HG03196 (cell line): ENCODE data around the gene OR10H3.
"Not testable (repeated sequence)": the region's sequence is repeated elsewhere in the genome, so short reads cannot be mapped to it uniquely, and the experiment has no call there.

Experiments
- ATAC-seq: cut with Tn5 transposase; IDR thresholded peaks from one replicate; pipeline ENCODE4 v1.9.1; 2021; ENCODE audit not compliant: unreplicated experiment

Gene OR10H3

GRCh38 chr19:15776991-15777970 is 39.5 kb downstream of the OR10H3 start:
- no peak for ATAC-seq

GRCh38 chr19:15779756-15780476 is 42.1 kb downstream of the OR10H3 start:
- no peak for ATAC-seq

DNA sequence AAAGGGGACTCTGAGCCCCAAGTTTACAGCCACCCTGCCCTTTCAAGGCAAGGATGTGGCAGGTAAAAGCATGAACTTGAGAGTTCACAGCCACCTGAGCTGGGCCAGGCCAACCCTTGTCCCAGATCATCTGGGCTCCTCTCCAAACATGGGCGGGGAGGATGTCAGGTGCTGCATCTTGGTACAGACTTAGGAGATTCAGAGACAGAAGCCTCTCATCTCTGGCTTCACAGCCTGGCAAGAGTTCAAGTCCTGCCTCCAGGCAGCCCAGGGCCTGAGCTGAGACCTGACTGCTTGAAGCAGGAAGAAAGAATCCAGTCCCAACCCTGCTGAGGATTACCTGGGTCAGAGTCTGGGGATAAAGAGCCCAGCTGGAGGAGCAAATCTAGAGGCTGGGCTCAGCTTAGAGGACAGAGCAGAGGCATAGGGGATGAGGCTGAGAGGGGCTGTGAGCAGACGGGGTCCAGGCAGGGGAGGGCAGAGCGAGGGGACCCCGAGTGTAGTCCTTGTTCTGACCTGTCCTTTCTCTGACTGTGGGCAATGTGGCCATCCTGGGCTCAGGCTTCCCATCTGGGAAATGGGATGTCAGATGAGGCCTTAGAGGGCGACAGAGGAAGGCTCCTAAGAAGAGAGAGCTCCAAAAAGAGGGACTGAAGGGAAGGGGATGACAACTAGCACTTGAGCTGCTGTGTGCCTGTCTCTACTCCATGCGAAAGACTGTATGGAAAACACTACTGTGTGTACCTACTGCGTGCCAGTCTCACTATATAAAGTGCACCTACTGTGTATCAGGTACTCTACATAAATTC is 43.0 kb downstream of the OR10H3 start:
- no peak for ATAC-seq

- ATAC-seq = no peak
These were observed 43.9 kb downstream of the OR10H3 start for GRCh38 chr19:15781661-15782060.

- ATAC-seq = no peak
These were observed 44.4 kb downstream of the OR10H3 start for GRCh38 chr19:15782211-15782610.

- not testable (repeated sequence) for ATAC-seq
These were observed 45.1 kb downstream of the OR10H3 start for GRCh38 chr19:15782896-15783295.

GRCh38 chr19:15787611-15788155 is 49.9 kb downstream of the OR10H3 start, which contains the start of gene OR10H5:
TSS of gene OR10H5 (plus strand) at chr19:15787661. CDS start at chr19:15794049, 6,388 bp downstream.
- ATAC-seq = no peak

- no peak for ATAC-seq
These were observed 50.9 kb downstream of the OR10H3 start for GRCh38 chr19:15788594-15789270.

GRCh38 chr19:15790096-15790495 is 52.3 kb downstream of the OR10H3 start:
- ATAC-seq = no peak
